Raji (cell line): Measurements from ENCODE around the gene IFNA2.

Source experiments
- POLR2A ChIP-seq: IDR thresholded peaks from 2 replicates; pipeline ENCODE4 v1.6.1; 2011; ENCODE audit warnings: low read depth, low read length, control low read depth; ENCODE audit not compliant: insufficient read depth

Gene IFNA2

DNA sequence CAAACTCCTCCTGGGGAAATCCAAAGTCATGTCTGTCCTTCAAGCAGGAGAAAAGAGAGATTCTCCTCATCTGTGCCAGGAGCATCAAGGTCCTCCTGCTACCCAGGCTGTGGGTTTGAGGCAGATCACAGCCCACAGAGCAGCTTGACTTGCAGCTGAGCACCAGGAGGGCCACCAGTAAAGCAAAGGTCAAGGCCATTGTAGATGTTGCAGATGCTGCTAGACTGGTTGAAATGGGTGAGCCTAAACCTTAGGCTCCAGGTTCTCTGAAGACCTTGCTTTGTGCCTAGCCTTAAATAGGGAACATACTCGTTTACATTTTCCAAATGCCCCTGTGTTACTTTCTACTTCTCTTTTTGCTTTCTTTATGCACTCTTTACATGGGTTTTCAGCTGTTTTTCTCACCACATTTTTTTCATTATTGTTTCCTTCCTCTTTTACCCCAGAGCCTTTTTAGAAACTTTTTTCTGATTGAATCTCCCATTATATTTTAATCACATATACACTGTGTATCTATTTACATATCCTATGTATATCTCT lies at the start of gene IFNA2:
IFNA2 (minus strand) TSS at position 268 of the 540 bp plus-strand sequence; CDS start at position 199, 69 bp downstream.
- TF ChIP-seq POLR2A, result no peak

DNA sequence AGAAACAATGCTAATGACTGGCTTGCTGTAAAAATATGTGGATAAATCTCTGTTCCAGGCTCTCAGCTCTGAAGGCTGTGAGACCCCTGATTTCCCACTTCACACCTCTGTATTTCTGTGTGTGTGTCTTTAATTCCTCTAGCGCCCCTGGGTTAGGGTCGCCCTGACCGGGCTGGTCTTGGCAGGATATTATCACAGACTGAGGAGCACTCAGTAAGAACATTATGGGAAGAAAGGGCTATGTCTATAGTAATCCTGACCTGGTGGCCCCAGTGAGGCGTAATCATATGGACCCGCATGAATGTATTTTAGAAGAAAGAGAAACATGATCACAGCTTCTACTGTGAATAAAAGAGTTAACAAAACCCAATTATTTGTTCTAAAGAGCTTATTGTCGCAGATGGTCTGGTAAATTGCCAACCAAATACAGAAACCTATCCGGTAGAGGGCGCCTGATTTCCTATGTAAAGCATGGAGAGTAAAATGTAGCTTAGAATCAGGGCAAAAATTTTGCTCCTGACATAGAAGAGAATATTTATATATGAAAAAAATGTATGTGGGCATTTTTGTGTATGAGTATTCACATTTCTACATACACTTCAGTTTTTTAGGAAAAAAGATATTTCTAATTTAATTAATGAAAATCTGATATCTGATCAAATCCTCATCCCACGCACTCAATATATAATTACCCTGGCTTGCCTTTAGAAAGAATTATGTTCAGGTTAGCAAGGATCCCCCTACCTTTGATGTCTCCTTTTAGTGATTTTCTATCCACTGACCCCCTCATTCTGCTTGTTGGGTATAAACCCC lies 49.2 kb upstream of the IFNA2 start:
- TF ChIP-seq POLR2A, result no peak

GRCh38 chr9:21432672-21433425 lies 47.7 kb upstream of the IFNA2 start:
- TF ChIP-seq POLR2A, result no peak

DNA sequence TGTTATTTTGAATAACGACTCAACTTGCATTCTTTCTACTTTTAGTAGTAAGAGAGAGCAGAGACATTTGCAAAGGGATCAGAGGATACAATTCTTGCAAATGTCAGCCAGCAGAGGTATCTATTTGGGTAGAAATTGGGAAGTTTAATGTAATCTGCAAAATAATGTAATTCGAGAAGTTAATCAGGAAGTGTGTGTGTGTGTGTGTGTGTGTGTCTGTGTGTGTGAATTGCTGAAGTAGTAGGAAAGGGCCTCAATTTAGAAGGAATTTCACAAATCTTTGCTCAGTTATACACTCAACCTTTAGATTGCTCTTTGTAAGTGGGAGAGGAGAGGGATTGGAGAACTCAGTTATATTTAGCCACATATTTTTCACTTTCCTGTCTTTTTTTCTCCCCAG lies 44.0 kb upstream of the IFNA2 start:
- no peak for TF ChIP-seq POLR2A

DNA sequence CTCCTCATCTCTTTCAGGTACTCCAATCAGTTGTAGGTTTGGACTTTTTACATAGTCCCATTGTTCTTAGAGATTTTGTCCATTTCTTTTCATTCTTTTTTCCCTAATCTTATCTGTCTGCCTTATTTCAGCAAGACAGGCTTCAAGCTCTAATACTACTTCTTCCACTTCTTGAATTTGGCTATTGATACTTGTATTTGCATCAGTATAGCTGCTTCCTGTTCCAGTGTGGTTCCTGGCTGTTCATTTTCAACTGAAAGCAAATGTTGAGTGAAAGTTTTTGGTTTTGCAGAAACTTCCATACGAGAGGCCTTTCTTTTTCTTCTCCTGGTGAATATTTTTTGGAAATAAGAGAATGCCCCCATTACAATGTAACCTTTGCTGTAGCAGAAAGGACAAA lies 43.0 kb upstream of the IFNA2 start:
- TF ChIP-seq POLR2A, result no peak

DNA sequence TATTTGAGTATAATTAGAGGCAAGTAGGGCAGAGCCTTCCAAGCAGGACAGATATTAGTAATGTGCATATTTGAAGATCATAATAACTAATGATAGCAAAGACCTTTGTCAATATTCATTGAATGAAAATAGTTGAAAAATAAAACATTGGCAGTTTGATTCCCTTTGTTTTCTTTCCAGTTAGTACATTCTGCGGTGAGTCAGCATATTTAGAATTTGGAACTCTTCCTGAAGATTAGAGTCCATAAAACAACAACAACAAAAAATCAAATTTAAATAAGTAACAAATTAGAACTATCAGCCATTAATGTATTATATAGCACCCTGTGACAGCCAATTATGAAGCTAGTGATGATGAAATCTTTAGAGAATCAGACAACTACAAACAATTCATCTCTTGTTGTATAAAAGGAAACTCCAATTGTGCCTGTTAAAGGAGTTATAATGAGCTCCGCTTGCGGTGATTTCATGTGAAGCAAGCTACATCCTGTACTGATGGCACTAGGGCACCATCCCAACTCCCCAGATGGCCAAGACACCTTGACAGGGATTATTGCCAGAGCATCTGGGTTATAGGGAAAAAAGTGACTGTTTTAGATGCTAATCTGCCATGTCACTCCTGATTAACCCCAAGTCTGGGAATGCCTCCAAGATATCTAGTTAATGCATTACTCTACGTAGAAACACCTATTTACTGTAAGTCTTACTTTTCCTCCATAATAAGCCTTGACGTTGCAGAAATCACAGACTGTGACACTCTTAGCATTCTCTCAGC lies 30.5 kb upstream of the IFNA2 start:
- no peak for TF ChIP-seq POLR2A

DNA sequence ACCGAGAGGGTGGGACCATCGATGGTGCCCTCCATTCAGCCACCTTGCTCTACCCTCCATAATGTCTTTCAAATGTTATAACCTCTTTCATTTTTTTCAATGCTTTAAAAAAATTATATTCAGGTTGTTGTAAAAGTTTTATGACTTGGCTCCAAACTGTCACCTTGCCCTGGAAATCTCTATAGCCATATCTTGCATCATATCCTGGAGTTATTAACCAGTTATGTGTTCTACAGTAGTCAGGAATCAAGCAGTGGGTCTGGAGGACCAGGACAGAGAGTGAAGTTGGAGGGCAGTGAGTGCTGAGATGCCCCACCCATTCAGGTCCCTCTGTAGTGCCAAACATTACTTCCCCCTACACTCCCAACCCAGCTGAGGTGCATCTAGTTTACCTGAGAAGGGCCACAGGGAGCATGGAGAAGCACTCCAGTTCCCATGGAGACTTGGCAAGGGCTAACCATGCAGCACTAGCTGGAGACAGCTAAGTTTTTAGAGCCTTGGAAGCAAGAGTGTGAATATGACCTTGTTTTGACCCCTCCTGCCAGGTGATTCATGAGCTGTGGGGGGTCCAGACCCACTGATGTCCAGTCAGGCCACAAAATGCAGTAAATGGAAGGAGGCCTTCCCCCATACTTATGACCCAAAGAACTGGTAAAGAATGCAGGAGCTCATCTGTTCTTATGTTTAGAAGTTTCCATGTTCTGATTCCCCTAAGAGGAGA lies 29.2 kb upstream of the IFNA2 start:
- no peak for TF ChIP-seq POLR2A

- TF ChIP-seq POLR2A, result no peak
Measured at GRCh38 chr9:21413624-21414023, 28.4 kb upstream of the IFNA2 start.

DNA sequence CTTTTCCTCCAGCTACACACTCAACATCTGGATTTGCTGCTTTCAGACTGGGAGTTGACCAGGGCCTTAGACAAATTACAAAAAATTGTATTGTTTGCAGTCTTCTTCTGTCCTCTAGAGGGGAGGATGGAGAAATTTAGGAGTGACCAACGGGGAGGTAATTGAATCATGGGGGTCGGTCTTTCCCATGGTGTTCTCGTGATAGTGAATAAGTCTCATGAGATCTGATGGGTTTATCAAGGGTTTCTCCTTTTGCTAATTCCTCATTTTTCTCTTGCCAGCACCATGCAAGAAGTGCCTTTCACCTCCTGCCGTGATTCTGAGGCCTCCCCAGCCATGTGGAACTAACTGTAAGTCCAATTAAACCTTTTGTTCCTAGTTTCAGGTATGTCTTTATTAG lies 28.0 kb upstream of the IFNA2 start:
- no peak for TF ChIP-seq POLR2A

DNA sequence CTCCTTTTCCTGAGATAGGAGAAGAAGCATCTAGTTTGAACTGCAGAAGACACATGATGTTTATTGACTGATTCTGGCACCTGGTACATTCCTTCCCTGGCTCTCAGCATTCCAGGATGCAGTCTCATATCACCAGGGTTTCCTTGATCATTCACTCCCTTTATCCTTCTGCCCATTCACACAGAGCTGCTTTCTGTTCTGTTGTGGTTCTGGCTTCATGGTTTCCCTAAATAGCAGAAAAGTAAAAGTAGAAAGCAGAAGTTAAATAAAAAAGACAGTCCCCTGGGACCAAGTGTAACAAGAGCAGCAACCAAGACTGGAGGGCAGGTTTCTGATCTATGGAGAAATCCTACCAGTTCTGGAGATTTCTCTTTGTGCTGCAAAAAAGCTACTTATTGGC lies 26.9 kb upstream of the IFNA2 start:
- TF ChIP-seq POLR2A, result no peak

- TF ChIP-seq POLR2A, result no peak
Measured at GRCh38 chr9:21408817-21409216, 23.6 kb upstream of the IFNA2 start, which contains the start of gene IFNA8. TSS of gene IFNA8 (plus strand) at chr9:21409117. CDS start at chr9:21409177, 60 bp downstream.

- TF ChIP-seq POLR2A, result no peak
Measured at GRCh38 chr9:21404146-21404545, 18.9 kb upstream of the IFNA2 start.

DNA sequence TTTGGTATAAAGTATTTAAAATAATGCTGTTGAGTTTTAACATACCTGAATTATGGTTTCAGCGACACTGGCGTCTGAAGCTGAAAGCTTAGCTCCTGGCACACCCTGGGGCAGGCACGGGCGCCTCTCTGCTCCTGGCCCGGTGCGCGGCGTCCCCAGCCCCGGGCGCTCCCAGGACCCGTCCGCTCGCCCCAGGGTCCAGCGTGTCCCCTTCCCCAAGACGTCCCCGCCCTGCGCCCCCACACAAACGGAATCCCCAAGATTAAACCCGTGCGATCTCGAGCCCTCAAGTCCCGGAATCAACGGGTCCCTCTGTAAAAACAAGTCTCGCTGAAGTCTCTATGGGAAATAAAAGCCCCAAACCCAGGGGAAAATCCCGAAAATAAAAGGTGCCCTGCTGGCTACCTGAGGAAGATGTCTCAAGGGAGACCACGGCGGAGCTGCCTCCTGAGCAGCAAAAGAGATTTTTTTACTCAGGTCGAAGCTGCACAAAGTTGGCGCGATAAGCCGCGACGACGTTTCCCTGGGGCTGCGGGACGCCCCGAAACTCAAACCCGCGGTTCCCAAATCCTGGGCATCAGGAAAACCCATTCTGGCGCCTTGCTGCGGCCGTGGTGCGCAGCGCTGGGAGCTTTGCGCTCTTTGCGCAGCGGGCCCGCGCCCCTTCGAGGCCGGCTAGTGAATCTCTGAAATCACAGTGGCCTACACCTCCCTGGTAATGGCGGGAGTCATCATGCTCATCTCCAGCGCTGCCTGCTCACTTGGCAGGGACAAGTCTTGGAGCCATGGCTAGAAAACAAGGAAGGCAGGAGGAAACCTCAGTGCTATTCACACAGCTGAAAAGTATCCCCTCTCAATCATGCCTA lies 17.4 kb upstream of the IFNA2 start:
- no peak for TF ChIP-seq POLR2A

- no peak for TF ChIP-seq POLR2A
Measured at GRCh38 chr9:21399956-21400355, 14.8 kb upstream of the IFNA2 start.
